Femur (tissue), 1 donor: ENCODE measurements around the gene TPST2.
"Not testable (repeated sequence)": the region's sequence is repeated elsewhere in the genome, so short reads cannot be mapped to it uniquely, and the experiment has no call there.

Experiments used
- DNase-seq: peaks from one replicate; pipeline ENCODE4 v3.0.0-alpha.2; 2017

TPST2 gene

DNA sequence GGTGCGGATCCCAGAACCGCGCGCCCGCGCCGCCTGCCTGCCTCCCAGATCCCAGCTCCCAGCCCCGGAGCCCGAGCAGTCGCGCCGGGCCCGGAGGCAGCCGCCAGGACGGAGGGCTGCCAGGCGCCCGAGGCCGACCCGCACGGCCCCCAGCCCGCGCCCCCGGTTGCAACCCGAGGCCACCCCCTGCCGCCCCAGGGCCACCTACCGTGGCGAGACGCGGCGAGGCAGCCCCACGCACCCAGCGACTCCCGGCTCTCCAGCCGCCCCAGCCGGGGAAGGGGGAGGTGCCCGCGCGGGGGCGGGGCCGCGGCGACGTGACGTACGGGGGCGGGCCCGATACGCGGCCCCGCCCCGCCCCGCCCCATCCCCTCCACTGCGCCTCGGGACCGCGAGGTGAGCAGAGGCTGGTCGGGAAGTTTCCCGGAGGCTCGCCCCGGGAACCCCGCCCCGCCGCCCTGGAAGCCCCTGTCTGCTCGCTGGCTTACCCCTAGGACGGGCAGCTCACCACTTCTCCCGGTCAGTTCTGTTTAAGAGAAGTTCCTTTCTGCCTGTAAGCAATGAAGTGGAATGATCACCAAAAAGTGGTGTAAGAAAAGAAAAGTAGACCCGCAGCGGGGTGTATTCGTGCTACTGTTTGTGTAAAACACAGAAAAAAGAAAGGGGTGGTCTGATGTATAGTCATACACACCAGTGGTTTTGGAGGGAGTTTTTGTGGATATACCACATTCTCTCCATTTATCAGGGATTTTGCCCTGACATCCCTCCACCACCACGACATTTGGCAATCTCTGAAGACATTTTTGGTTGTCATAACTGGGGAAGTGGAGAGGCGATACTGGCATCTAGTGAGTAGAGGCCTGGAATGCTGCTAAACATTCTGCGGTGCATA, at the start of gene TPST2:
TSS of gene TPST2 (minus strand) at position 288 of the 892 bp plus-strand sequence. CDS start 48,502 bp downstream, outside the sequence.
- peak; percentile 88 for DNase-seq

DNA sequence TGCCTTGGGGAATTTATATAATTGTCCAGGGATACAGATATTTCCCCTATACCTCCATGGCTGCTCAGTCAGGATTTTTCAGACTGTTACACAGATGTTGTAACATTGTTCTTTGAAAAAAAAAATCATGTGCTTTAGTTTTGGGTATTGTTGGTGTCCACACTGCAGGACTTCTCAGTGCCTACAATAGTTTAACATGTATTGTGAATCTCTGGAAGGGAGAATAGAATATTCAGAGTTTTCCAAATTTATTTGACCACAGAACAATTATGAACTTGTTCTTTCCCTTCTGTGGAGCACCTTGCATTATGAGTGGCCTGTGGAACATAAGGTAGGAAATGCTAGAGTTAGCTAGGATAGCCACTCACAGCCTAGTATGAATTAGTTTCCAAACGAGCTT, 46.4 kb upstream of the TPST2 start:
- DNase-seq, result no peak

DNA sequence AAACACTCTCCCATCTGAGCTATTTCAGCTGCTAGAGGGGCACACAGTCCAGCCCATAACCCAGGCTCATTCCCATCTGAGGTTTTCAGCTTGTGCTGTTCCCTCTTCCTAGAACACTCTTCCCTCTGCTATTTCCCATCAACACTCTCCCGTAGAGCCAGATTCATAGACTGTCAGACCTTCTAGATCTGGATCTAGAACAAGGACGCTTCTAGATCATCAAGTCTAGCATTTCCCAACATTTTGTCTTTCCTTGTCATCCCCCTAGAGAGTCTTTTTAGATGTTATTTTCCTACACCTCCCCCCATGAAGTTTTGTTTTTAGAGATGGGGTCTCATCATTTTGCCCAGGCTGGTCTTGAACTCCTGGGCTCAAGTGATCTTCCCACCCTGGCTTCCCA, 45.2 kb upstream of the TPST2 start:
- DNase-seq, result no peak

DNA sequence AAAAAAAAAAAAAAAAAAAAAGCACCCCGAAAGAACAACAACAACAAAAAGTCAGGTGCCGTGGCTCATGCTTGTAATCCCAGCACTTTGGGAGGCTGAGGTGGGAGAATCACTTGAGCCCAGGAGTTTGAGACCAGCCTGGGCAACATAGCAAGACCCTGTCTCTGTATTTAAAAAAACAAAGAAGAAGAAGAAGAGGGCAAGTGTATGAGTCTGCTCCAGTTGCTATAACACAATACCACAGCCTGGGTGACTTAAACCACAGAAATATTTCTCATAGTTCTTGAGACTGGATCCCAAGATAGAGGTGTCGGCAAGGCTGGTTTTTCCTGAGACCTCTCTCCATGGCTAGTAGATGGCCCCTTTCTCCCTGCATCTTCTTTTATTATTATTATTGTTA, 44.3 kb upstream of the TPST2 start:
- no peak for DNase-seq

DNA sequence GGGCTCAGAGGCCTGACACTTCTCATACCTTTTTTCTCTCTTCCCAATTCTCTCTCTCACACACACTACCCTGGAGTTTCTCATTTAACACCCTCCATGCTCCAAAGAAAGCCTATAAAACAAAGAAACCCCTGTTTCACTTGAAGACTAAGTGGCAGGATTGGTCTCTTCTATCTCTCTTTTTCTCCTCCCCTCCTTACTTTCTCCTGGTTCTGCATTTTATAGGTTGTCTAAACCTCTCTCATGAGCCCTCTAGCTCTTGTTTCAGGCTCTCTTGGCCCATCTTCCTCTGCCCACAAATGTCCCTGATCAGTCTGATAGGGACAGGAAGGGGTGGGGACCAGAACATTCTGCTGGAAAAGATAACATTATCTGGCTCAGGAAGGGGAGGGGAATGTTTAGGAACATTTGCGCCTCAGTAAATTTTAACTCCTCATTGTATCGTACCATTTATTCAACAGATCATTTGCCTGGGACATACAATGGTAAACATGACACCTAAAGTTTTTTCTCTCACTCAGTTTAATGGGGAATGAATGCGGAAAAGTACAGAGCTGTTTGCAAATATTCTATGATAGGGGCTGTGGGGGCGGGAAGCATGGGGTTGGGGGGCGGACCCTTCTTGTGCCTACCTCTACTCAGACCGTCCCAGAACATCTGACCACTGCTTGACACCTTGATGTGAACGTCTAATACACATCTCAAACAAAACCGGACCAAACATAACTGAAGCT, 42.7 kb upstream of the TPST2 start:
- no peak for DNase-seq

DNA sequence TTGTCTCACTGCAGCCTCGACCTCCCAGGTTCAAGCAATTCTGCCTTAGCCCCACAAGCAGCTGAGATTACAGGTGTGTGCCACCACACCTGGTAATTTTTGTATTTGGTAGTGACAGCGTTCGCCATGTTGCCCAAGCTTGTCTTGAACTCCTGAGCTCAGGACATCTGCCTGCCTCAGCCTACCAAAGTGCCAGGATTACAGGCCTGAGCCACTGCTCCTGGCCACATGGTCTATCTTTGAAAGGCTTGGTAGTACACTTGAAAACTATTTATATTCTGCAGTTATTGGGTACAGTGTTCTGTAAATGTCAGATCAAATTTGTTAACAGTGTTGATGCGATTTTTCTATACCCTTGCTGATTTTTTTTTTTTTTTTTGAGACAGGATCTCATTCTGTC, 41.4 kb upstream of the TPST2 start:
- DNase-seq, result no peak

DNA sequence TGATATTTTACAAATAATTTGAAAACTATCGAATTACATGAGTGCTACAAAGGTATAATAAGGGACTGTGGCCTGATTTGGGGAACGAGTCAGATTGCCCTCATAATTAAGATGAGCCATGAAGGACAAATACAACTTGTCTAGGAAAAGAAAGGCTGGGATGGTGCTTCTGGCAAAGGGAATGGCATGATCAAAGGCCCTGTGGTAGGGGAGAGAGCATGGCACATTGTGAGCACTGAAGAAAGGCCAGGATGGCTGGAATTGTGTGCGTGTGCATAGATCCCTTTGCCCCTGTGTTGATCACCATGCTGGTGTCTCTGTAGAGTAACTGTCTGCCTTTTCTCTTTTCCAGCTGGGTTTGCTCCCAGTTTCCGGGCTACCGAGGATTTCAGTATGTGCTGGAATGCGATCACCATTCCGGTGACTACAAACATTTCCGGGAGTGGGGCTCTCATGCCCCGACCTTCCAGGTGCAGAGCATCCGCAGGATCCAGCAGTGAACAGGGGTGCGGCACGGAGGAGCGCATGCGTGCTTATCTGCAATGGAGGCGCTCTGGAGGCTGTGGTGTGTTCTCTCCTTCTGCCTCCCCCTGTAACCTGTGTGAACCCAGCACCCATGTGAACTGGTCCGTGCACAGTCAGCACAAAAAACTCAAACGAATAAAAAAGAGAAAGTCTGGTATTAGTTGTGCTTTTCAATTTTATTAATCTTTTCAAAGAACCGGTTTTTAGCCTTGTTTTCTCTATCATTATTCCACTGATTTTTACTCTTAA, 40.2 kb upstream of the TPST2 start:
- no peak for DNase-seq

DNA sequence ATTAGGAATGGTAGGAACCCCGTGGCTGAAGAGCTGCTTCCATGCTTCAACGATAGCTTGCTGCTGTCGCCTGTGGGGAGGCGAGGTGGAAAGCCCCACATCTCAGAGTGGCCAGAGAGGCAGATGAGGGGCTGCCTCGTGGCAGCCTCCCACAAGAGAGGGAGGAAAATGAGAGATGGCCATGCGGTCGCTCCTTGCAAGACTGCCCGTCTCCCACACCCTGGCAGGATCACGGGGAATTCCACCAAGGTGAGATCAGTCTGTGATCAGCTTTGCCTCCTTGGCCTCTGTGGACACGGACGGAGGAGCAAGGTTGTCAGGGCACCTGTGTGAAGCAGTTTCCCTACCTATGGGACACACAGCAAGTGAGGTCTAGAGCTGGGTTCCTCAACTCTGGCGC, 34.9 kb upstream of the TPST2 start:
- no peak for DNase-seq

DNA sequence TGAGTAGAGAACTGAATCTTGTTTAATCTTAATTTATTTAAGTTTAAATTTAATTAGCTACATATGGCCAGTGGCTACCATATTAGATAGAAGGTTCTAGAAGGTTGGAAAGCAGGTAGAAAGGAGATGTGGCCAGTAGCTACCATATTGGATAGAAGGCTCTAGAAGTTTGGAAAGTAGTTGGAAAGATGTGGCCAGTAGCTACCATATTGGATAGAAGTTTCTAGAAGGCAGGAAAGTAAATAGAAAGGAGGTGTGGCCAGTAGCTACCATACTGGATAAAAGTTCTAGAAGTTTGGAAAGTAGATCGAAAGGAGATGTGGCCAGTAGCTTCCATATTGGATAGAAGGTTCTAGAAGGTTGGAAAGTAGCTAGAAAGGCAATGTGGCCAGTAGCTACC, 34.1 kb upstream of the TPST2 start:
- no peak for DNase-seq

DNA sequence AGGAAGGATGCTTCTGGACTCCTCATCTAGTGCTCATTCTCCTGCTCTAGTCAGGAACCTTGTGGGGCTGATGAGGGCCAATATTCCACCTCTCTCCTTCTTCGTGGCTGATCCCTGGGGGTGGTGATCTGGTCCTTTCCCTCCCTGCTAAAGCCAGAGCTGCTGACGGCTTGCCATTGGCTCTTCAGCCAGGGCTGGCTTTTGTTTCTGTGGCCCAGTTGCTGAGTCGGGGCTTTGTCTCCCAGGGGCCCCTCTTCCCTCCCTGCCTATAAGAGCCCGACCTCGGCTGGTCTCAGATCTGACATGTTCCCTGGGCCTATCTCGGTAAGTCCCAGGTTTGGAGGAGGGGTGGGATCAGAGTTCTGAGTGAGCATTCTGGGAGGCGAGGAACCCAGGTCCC, 31.7 kb upstream of the TPST2 start, which contains the start of gene CRYBA4:
TSS of gene CRYBA4 (plus strand) at position 301 of the 400 bp plus-strand sequence. CDS start 634 bp downstream, outside the sequence.
- no peak for DNase-seq

DNA sequence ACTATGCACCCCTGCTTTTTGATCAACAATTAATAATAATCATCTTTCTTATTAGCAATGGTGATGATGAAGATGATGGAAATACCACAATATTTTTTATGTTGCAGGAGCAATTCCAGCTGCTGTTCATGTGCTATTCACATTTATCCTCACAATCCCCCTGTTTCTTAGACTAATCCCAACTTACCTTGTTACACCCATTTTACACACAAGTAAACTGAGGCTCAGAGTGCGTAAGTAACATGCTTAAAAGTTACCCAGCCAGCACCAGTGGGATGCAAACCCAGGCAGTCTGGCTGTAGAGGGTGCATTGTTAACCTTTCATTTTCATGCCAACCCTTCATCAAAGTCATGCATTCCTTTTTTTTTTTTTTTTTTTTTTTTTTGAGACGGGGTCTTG, 30.3 kb upstream of the TPST2 start:
- DNase-seq, result no peak

DNA sequence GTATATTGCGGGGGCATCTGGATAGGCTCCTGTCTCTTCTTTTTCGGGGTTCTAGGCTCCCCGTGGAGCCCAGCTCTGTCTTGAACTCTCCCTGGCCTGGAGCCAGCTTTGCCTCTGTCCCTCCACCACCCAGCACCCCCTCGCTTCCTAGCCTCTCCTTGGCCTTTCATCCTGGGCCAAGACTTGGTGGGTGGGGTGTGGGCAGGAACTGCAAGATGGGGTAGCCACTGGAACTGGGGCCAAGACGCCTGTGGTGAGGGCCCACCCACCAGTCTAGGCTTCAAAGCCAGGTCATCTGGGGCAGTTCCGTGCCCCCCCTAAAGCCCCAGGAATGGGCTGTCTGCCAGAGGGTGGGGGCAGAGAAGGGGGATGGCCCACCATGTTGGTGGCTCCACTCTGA, 29.6 kb upstream of the TPST2 start:
- peak; percentile 29 for DNase-seq

DNA sequence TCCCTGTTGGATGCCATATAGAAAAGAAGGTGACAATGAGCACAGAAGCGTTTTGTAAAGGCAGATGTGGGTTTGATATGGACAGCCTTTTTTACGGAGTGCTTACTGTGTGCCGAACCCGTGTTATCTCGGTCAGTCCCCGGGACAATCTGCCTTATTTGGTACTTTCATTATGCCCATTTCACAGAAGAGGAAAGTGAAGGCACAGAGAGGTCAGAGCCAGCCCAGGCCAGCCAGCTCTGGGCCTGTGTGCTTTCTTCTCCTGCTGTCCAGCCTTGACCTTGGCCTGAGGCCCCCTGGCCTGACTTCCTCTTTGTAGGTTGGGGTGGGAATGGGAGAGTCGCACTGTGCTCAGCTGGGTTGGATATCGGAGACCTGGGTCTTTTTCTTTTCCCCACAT, 28.5 kb upstream of the TPST2 start:
- DNase-seq, result no peak

DNA sequence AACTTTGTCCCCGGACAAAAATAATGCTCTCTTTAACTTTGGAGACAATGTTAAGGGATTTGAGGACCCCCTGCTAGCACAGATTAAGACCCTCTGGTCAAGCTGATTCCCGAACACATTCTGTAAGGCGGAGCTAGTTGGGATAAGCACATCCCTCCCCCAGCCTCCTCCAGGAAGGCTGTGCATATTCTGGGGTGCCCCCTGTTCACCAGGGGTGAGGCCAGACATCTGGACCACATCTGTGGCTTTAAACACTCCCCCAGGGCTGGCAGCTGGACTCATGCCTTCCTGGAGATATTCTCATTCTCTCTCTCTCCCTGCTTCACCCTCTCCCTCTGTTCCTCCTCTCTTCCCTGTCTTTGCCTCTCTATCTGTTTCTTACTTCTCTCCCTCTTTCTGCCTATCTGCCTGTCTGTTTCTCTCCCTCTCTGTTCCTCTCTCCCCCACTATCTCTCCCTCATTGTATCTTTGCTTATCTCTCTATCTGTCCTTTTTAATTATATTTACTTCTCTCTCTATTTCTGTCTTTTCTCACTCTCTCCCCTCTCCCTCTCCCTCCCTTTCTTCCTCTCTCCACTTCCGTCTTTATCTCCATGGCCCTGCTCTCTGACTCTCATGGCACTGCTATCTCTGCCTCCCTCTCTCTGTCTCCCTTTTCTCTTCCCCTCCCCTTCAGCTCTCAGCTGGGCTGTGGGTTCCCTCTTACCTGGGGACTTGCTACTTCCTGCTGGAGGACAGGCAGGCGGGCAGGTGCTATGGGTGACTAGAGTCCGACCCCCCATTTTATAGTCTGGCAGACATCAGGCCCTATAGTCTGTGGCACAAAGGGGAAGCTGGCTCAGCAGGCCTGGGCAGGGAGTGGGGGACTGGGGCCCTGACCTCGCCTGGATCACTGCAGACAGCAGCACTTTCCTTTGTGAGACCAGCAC, 27.6 kb upstream of the TPST2 start, which contains the start of gene CRYBB1:
TSS of gene CRYBB1 (minus strand) at position 757 of the 929 bp plus-strand sequence. CDS start 1,708 bp downstream, outside the sequence.
- peak; percentile 27 for DNase-seq

DNA sequence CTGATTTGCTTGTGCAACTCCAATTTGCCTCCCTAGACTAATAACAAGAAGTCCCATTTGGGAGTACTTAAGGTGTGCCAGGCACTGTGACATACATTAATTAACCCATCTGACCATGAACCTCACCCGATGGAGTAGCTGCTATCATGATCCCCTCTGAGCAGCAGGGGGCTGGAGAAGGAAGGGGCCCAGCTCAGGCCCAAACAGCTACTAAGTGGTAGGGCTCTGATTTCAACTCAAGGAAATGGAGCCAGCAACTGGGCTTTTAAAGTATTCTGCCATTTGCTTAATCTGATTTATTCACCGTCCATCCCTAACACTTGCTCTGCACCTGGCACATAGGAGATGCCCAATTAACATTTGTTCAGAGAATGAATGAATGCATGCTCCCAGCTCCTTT, 26.7 kb upstream of the TPST2 start:
- DNase-seq, result no peak

DNA sequence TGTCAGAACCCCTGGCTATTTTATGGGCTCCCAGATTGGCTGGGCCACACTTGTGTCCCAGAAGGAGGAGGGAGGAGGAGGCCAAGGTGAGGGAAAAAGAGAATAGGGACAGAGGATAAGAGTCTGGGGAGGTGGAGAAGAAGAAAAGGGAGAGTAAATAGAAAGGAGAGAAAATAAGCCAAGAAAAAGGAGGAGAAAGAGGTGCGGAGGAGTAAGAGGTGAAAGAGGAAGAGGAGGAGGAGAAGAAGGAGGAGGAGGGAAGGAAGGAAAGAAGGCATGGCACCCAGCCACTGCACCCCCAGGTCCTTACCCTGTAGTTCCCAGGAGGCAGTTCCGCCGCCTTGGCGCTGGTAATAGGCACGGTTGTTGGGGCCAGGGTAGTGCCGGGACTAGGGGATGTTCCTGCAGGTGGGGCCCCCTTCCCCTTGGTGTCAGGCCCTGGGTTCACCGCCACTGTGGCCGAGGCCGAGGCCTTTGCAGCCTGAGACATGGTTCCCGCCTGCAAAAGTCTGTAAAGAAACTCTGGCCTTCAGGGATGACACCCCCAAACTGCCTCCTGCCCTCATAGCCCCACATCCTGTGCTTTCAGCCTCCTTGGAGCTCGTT, 26.0 kb upstream of the TPST2 start:
- DNase-seq, result no peak

DNA sequence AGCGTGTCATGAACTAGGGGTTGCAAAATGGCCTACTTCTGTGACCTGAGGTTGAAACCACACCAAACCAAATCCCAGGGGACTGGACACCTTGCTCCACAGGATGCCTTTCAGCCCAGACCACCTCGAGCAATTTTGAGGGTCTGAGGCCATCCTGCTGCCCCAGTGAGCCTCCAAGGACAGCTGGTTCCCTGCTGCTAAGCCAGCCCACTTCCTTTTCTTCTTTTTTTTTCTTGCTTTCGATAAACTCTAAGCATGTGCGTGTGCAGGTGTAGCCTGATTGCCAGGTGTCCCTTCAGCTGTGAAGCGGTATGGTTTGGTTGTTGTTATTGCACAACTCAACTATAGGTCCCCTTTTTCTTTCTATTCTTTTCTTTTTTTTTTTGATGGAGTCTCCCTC, 25.2 kb upstream of the TPST2 start:
- no peak for DNase-seq

DNA sequence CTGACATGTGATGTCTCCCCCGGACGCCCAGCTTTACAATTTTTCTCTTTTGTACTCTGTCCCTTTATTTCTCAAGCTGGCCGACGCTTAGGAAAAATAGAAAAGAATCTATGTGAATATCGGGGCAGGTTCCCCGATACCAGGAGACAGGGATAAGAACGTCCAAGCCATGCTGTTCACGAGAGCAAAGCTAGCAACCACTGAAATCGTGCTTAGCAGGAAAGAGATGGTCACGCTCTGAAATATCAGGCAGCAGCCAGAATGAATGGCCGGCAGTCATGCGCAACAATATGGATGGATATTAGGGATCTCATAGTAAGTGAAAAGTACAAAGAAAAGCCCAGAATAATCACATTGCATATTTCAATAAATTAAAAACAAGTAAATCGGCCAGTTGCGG, 24.4 kb upstream of the TPST2 start:
- no peak for DNase-seq

DNA sequence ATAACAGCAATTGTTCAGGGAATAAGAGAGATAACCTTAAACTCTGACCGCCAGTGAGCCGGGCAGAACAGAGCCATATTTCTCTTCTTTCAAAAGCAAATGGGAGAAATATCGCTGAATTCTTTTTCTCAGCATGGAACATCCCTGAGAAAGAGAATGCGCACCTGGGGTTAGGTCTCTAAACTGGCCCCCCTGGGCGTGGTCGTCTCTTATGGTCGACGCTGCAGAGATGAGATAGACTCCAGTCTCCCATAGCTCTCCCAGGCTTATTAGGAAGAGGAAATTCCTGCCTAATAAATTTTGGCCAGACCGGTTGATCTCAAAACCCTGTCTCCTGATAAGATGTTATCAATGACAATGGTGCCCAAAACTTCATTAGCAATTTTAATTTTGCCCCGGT, 23.8 kb upstream of the TPST2 start:
- not testable (repeated sequence) for DNase-seq

DNA sequence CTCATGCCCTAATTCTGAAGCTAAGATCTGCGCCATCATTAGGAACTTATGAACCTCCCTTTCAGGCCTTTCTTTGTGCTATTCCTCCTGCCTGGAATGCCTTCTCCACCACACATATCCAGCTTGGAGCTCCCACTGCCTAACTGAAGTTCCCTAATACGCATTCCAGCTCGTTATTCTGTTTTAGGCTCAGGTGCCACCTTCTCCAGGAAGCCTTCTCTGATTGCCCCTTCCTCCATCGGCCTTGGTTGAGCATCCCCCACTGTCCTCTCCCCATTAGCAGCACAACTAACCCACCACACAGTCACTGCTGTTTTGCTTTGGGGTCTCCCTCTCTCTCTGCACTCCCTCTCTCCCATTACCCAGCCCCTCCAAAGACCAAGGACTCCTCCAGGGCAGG, 22.7 kb upstream of the TPST2 start:
- DNase-seq, result no peak

DNA sequence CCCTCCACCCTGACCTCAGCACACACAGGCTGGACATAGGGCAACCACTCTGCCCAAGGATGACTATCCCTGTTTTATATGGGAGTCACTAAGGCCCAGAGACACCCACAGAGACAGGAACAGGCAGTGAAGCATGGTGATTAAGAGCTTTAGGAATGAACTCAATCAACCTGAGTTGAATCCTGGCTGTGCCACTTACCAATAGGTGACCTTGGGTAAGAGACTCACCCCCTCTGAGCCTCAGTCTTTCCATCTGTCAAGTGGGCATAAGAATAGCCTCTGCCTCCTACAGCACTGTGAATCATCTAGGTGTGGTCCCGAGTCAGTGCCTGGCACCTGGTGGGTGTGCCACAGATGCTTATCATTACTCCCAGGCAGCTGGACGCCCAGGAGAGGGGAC, 21.1 kb upstream of the TPST2 start:
- DNase-seq, result no peak
